Cardiac muscle cell (in vitro differentiated cells and primary cell): Measurements from ENCODE around the gene INTS1. TPM values are rescaled to one million over a fixed set of nuclear protein-coding genes. Genes with fewer than 3 reads are reported as not detected.

Source experiments
- DNase-seq, 2 donors: peaks; one replicate each; pipeline versions ENCODE4 v3.0.0 to v3.0.0-alpha.2; 2010 to 2017; ENCODE audit warnings: low read depth in 1 of 2, low spot score in 1 of 2
- H3K27ac ChIP-seq: fragments of 200-600 bp; sonication (generic); 2 replicates; pipeline ENCODE4 v1.5.1; 2016
- H3K27me3 ChIP-seq: fragments of 200-600 bp; sonication (generic); 2 replicates; pipeline ENCODE4 v1.6.0; 2016; ENCODE audit warnings: control low read depth
- H3K36me3 ChIP-seq: fragments of 200-600 bp; sonication (generic); 2 replicates; pipeline ENCODE4 v1.5.1; 2016; ENCODE audit warnings: control low read depth
- H3K4me1 ChIP-seq: fragments of 200-600 bp; sonication (generic); 2 replicates; pipeline ENCODE4 v1.8.1; 2017; ENCODE audit warnings: low read depth, mild to moderate bottlenecking, mixed run types
- H3K4me3 ChIP-seq: fragments of 200-600 bp; sonication (generic); 2 replicates; pipeline ENCODE4 v1.5.1; 2016; ENCODE audit warnings: mild to moderate bottlenecking
- H3K9me3 ChIP-seq: fragments of 200-600 bp; sonication (generic); 2 replicates; pipeline ENCODE4 v1.5.1; 2017; ENCODE audit warnings: low read depth, mild to moderate bottlenecking, control low read depth
- CTCF ChIP-seq: IDR thresholded peaks from 2 replicates; pipeline ENCODE4 v1.5.1; 2012; ENCODE audit warnings: low read depth, mild to moderate bottlenecking, low read length
- polyA plus RNA-seq: library from polyadenylated mRNA; unstranded; fragments of >200 nt; fragmentation: Nextera tagmentation; extraction: Ambion mirVana; gene quantifications from 2 replicates; pipeline ENCODE4 v1.2.1, GENCODE V29; 2016
- total RNA-seq: library from RNA; depleted of rRNA; stranded (reverse); fragments of >200 nt; gene quantifications from 2 replicates; pipeline ENCODE4 v1.2.3, GENCODE V29; 2016

The INTS1 gene
- total and polyA plus RNA-seq, 2 experiments from 2014 or later, result 54.5 to 132 TPM

DNA sequence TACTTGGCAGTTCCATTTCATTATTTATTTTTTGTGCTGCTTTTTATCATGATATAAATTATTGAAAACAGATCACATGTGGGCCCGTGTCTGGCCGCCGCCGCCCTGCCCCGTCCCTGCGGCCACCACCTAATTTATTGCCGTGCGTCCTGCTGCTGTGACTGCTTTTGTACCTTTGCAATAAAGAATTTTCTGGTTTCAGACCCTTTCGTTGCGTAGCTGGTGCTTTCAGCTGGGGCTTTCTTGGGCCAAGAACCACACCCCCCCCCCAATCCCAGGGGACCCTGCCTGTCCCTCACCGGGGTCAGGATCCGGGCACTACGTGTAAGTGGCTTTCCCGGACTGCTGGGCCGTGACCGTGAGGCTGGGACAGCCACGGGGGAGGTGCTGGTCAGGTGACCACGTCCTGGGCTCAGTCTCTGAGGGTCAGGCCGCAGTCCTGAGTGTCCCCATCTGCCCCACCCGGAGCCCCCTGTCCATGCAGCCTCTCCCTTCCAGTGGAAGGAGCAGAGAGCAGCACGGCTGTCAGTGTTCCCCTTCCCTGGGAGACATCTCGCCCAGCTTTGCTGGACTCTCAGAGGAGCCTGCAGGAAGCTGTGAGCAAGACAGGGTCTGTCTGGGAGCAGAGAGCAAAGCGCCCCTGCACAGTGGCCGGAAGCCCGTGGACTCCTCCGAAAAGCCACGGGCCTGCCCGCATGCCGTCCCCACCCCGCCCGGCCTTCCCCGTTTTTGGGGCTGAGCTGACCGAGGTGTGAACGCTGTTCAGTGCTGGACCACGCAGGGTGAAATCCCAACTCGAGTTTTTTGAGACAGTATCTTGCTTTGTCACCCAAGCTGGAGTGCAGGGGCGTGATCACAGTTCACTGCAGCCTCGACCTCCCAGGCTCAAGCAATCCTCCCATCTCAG lies 38.9 kb upstream of the INTS1 start:
- no peak overlapping the region for H3K4me3 ChIP-seq
- H3K4me1 ChIP-seq, result peaks cover 8% of the 10 kb centered on the region
- no peak for TF ChIP-seq CTCF
- no peak for DNase-seq
- no peaks in the 10 kb centered on the region for H3K9me3 ChIP-seq
- H3K36me3 ChIP-seq, result no peaks in the 10 kb centered on the region
- H3K27ac ChIP-seq, result no peak overlapping the region
- H3K27me3 ChIP-seq, result no peaks in the 10 kb centered on the region

DNA sequence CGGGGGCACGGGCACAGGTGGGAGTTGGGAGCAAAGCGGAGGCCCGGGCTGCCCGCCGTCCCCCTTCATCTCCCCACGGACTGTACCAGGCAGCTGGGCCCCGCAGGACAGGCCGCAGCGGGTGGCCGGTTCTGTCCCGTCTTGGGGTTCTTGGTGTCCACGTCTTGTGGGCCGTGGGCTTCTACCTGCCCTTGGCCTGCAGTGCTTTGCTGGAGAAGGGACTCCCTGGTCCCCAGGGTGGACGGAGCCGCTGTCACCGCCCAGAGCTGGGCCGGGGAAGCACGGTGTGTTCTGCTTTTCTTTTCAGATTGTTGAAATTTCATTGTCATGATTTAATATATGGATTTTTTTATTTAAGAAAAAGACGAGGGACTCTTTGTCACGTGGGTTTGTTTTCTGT lies 38.1 kb upstream of the INTS1 start:
- H3K36me3 ChIP-seq, result no peaks in the 10 kb centered on the region
- no peak for DNase-seq
- peaks cover 13% of the 10 kb centered on the region for H3K4me1 ChIP-seq
- no peak for TF ChIP-seq CTCF
- H3K4me3 ChIP-seq, result no peak overlapping the region
- H3K27me3 ChIP-seq, result no peaks in the 10 kb centered on the region
- H3K9me3 ChIP-seq, result no peaks in the 10 kb centered on the region
- H3K27ac ChIP-seq, result no peak overlapping the region

DNA sequence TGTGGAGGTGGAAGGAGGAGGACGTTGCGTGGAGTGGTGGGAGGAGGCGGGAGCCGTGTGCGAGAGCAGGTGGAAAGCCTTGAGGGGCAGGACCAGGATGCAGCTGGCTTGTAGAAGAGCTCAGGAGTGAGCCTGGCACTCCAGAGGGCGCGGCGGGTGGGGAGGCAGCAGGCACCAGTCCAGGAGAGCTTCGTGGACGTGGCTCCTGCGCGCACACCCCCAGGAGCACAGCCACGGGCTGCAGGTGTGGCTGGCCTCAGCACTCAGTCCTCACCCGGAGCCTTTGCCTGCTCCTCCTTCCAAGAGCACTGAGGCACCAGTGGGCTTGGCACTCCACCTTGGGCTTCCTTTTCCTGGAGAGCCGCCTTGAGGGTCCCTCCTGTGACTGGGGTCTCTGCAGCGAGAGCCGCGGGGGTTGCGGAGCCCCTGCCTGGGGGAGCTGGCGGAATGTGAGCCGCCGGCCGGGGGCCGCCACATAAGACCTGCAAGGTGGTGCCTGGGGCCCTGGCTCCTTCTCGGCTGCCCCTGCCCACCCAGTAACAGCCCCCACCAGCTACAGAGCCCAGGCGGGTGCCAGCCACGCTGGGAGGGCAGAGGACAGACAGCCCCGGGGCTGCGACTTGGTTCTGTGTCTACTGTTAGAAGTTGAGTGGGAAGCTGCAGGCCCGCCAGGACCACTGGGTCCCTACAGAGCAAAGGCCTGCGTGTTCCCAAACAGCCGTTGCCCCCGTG lies 37.4 kb upstream of the INTS1 start:
- Histone ChIP-seq H3K27ac (no peak overlapping the region), H3K36me3 (no peaks in the 10 kb centered on the region), H3K9me3 (no peaks in the 10 kb centered on the region), H3K4me3 (no peak overlapping the region), H3K27me3 (no peaks in the 10 kb centered on the region), H3K4me1 (peaks cover 18% of the 10 kb centered on the region)
- no peak for TF ChIP-seq CTCF
- no peak for DNase-seq

GRCh38 chr7:1540776-1541271 lies 36.6 kb upstream of the INTS1 start:
- H3K4me1 ChIP-seq, result peaks cover 21% of the 10 kb centered on the region
- no peaks in the 10 kb centered on the region for H3K36me3 ChIP-seq
- H3K27me3 ChIP-seq, result no peaks in the 10 kb centered on the region
- no peaks in the 10 kb centered on the region for H3K9me3 ChIP-seq
- DNase-seq, result no peak
- no peak overlapping the region for H3K27ac ChIP-seq
- TF ChIP-seq CTCF, result no peak
- H3K4me3 ChIP-seq, result no peak overlapping the region

- DNase-seq, result no peak
- Histone ChIP-seq H3K27me3 (no peaks in the 10 kb centered on the region), H3K36me3 (no peaks in the 10 kb centered on the region), H3K27ac (no peak overlapping the region), H3K4me1 (peaks cover 19% of the 10 kb centered on the region), H3K4me3 (no peak overlapping the region), H3K9me3 (no peaks in the 10 kb centered on the region)
- no peak for TF ChIP-seq CTCF
Measured at GRCh38 chr7:1539882-1540775, 35.9 kb upstream of the INTS1 start.
